ENCODE data around the gene FAM163A.
"Not testable (repeated sequence)": the region's sequence is repeated elsewhere in the genome, so short reads cannot be mapped to it uniquely, and the experiment has no call there.

- TF ChIP-seq POLR2AphosphoS5 (IDR thresholded peaks at IDR 0.05; ENCODE audit: borderline replicate concordance, low read depth, low read length); EZH2 (IDR thresholded peaks at IDR 0.05); FOXP2 (optimal IDR thresholded peaks at IDR 0.05; ENCODE audit: control extremely low read depth, extremely low read length, insufficient read depth): not testable (repeated sequence)
These were observed 61.3 kb downstream of the FAM163A start for GRCh38 chr1:179804417-179804816.

All from SK-N-MC (cell line).